ENCODE data around the gene ARAP3. TPM values are rescaled to one million over a fixed set of nuclear protein-coding genes. Genes with fewer than 3 reads are reported as not detected.

The ARAP3 gene
- total RNA-seq, 1 experiment from 2014 or later = 7.6 TPM

DNA sequence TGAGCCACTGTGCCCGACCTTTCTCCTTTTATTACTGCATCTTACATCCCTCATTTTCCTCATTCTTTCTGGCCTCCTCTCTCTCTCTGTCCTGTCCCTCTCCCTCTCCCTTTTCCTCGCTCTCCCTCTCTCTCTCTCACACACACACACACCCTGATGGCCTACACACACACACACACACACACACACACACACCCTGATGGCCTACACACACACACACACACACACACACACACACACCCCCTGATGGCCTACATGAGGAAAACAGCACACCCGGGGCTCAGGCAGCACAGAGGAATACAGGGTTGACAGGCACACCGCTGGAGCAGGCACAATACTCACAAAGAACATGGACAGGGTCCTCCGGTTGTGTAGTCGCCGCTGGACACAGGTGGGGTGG lies 27.0 kb downstream of the ARAP3 start:
- H3K4me1 ChIP-seq (replicated peaks) = peaks cover 32% of the 10 kb centered on the region
- H3K27me3 ChIP-seq (replicated peaks) = no peaks in the 10 kb centered on the region
- no peak overlapping the region for H3K27ac ChIP-seq
- no peak overlapping the region for H3K4me3 ChIP-seq
- H3K36me3 ChIP-seq = peaks cover 60% of the 10 kb centered on the region
- no peaks in the 10 kb centered on the region for H3K9me3 ChIP-seq (replicated peaks)
- DNase-seq (ENCODE audit: low read depth in 1 of 2, low spot score in 2 of 2) = no peak

DNA sequence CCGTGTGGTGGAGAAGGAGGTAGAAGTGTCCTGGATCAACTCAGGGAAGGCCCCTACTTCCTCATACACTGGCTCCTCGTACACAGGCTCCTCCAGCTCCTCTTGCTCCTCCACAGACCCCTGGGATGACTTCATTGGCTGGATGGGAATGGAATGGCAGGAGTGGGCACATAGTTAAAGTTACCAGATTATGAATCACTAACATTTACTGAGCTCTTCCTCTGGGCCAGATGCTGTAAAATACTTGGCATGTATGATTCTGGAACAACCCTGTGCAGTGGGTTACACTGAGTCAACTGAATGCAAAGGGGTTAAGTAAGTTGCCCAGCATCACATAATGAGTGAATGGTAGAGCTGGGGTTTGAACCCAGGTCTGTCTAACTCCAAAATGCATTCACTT lies 27.7 kb downstream of the ARAP3 start:
- H3K4me1 ChIP-seq (replicated peaks) = peaks cover 32% of the 10 kb centered on the region
- no peaks in the 10 kb centered on the region for H3K9me3 ChIP-seq (replicated peaks)
- no peaks in the 10 kb centered on the region for H3K27me3 ChIP-seq (replicated peaks)
- peak in 1 of 2 experiments; percentile 19 for DNase-seq (ENCODE audit: low read depth in 1 of 2, low spot score in 2 of 2)
- H3K27ac ChIP-seq = no peak overlapping the region
- H3K4me3 ChIP-seq = no peak overlapping the region
- H3K36me3 ChIP-seq = peaks cover 59% of the 10 kb centered on the region

DNA sequence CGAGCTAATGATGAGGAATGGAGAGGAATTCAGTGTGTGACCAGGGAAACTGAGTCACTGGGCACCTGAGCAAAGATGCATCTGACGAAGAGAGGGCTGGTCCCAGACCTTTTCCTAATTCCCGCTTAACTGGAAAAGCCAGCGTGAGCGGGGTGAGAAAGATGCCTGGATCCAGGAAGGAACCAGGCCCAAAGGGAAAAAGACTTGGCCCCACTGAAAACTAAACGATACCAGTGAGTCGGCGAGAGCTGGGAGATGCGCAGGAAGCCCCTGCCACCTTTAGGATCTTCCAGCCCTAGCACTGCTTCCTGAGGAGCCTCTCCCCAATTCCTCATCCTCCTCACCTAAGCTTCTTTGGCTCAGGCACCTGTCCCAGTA lies 30.3 kb downstream of the ARAP3 start:
- Histone ChIP-seq H3K27me3 (replicated peaks) (no peaks in the 10 kb centered on the region), H3K27ac (peak overlapping the region; percentile 19; the same call in 1 of the 2 replicates), H3K36me3 (peaks cover 56% of the 10 kb centered on the region), H3K4me3 (peak overlapping the region; percentile 57), H3K9me3 (replicated peaks) (no peaks in the 10 kb centered on the region), H3K4me1 (replicated peaks) (peaks cover 13% of the 10 kb centered on the region)
- DNase-seq (ENCODE audit: low read depth in 1 of 2, low spot score in 2 of 2) = no peak

DNA sequence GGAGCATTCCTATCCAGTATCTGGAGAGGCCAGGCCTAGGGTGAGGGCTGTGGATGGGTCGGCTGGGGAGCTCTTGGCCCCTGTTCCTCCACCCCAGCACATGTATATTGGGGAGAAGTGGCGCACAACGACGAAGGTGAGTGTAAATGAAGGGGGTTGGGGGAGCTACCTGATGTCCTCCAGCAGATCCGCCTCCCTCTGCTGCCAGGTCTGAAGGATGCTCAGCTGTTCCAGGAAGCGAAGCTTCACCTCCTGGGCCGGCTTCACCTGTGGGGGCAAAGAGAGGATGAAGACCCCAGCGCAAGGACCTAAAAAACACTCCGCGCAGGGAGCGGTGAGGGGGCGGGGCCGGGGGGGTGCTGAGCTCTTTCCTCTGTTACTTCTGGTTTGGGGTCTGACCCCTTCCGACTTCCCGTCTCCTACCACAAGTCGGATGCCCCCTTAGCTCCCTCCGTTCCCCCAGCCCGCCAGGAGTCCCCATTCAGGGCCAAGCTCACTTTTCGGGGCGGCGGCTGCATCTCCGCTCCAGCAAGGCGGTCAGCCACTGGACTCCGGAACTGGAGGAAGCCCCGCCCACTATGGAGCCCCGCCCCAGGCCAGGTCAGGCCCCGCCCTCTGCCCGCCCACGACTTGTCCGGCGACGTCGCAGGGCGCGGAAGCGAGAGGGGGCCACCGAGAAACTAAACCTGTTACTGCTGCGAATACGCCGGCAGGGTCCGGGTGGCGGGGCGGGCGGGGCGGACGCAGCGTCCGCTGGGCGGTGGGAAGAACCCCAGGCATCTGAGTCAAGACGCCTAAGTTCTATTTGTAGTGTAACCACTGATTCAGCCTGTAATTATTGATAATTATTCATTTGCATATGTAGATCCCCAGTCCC lies 30.9 kb downstream of the ARAP3 start, which contains the start of gene FCHSD1:
TSS of gene FCHSD1 (minus strand) at position 568 of the 877 bp plus-strand sequence. CDS start at position 518, 50 bp downstream.
- Histone ChIP-seq H3K36me3 (peaks cover 56% of the 10 kb centered on the region), H3K9me3 (replicated peaks) (no peaks in the 10 kb centered on the region), H3K27ac (peak within 1 kb of the TSS; percentile 19), H3K4me1 (replicated peaks) (peaks cover 13% of the 10 kb centered on the region), H3K27me3 (replicated peaks) (no peaks in the 10 kb centered on the region), H3K4me3 (peak within 1 kb of the TSS; percentile 57)
- peak; percentile 71 to 95 for DNase-seq (ENCODE audit: low read depth in 1 of 2, low spot score in 2 of 2)

DNA sequence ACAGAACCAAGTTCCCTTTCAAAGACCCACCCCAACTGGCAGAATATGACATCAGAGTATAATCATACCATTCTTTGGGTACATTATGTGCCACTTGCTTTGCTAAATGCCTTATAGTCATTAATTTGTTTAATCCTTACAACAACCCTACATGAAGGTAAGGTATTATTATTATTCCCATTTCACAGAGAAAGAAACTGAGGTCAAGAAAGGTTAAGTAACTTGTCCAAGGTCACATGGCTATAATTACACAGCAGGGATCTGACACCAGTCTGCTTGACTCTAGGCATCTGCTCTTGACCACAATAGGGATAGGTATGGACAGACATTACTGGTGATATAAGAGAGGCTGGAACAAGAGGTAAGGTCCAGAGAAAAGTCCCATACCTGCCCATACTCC lies 32.1 kb downstream of the ARAP3 start:
- Histone ChIP-seq H3K4me3 (no peak overlapping the region), H3K27ac (no peak overlapping the region), H3K27me3 (replicated peaks) (no peaks in the 10 kb centered on the region), H3K4me1 (replicated peaks) (peaks cover 13% of the 10 kb centered on the region), H3K9me3 (replicated peaks) (no peaks in the 10 kb centered on the region), H3K36me3 (peaks cover 56% of the 10 kb centered on the region)
- DNase-seq (ENCODE audit: low read depth in 1 of 2, low spot score in 2 of 2) = no peak

DNA sequence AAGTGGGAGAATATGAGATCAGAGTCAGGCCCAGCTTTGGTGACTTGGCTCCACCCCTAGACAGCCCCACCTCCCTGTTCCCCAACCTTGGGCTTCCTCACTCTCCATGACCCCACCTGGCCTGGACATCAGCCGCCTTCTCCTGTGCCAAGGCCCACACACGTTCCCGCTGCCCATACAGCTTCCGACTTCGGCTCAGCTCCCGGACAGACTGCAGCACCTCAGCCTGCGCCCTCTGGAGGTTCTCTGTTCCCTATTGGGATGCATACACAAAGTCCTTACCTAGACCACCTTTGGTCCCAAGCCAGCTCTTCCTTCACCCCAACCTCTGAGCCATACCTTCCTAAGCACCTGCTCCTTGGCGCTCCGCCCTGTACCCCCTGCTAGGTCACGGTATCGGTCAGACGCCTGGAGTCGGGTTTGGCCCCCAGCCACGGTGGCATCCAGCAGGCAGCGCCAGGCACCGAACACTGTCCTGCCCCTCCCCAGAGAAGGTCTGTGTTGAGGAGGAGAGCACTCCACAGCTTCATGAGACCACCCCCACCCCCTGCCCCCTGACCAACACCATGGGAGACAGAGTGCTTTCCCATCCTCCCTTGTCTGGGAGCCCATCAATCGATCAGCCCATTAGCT lies 32.9 kb downstream of the ARAP3 start:
- no peak for DNase-seq (ENCODE audit: low read depth in 1 of 2, low spot score in 2 of 2)
- no peaks in the 10 kb centered on the region for H3K9me3 ChIP-seq (replicated peaks)
- peaks cover 11% of the 10 kb centered on the region for H3K4me1 ChIP-seq (replicated peaks)
- peaks cover 59% of the 10 kb centered on the region for H3K36me3 ChIP-seq
- no peak overlapping the region for H3K27ac ChIP-seq
- H3K4me3 ChIP-seq = no peak overlapping the region
- H3K27me3 ChIP-seq (replicated peaks) = no peaks in the 10 kb centered on the region

DNA sequence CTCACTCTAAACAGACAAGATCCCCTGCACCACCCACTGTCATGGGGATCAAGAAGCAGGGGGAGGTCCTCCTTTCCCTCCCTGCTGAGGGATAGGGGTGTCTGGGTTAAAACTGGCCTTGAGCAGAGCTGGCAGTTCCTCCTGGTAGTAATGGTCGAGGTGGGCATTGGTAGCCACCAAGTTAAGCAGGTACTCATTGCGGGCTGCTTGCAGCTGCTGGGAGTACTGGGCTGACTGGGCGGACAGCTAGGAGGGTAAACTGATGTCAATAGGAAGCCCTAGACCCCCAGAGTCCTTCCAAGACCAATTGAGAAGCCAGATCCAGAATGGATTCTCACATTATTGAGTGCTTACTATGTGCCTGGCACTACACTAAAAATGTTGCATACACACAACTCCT lies 34.2 kb downstream of the ARAP3 start:
- H3K27me3 ChIP-seq (replicated peaks) = no peaks in the 10 kb centered on the region
- no peaks in the 10 kb centered on the region for H3K9me3 ChIP-seq (replicated peaks)
- no peak overlapping the region for H3K27ac ChIP-seq
- H3K4me1 ChIP-seq (replicated peaks) = peaks cover 9% of the 10 kb centered on the region
- H3K4me3 ChIP-seq = no peak overlapping the region
- H3K36me3 ChIP-seq = peaks cover 62% of the 10 kb centered on the region
- no peak for DNase-seq (ENCODE audit: low read depth in 1 of 2, low spot score in 2 of 2)

DNA sequence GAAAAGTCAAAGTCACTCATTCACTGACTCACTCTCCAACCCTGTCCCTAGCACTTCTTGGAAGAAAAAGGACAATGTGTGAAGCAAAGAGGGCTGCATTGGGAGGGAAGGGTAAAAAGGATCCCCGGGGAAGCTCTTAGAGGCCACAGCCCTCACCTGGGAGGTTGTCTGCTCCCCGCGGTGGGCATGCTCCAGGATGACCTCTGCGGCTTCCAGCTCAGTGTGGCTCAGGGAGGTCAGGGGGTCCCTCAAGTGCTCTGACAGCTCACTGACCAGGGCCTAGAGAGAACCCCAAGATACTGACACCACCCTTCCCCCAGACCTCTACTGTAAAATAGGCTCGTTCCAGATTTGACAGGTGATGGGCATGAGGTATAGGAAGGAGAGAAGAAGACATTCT lies 34.8 kb downstream of the ARAP3 start:
- Histone ChIP-seq H3K27ac (no peak overlapping the region), H3K4me3 (no peak overlapping the region), H3K4me1 (replicated peaks) (peaks cover 11% of the 10 kb centered on the region), H3K36me3 (peaks cover 68% of the 10 kb centered on the region), H3K27me3 (replicated peaks) (no peaks in the 10 kb centered on the region), H3K9me3 (replicated peaks) (no peaks in the 10 kb centered on the region)
- no peak for DNase-seq (ENCODE audit: low read depth in 1 of 2, low spot score in 2 of 2)

DNA sequence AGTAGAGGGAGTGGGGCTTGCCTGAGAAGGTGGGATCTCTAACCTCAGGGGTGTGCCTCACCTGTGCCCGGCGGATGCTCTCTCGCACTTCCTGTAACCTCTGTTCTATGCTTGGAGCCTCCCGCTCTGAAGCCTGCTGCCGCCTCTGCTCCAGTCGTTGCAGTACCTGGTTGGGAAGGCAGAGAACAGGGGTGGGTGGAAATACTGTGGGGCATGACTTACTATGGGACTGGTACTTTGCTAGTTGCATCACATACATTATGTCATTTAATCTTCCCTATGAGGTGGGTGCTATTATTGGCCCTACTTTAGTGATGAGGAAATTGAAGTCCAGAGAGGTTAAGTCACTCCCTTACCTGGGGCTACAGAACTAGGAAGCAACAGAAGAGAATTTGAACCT lies 36.0 kb downstream of the ARAP3 start:
- no peak for DNase-seq (ENCODE audit: low read depth in 1 of 2, low spot score in 2 of 2)
- Histone ChIP-seq H3K4me1 (replicated peaks) (peaks cover 17% of the 10 kb centered on the region), H3K9me3 (replicated peaks) (no peaks in the 10 kb centered on the region), H3K27me3 (replicated peaks) (no peaks in the 10 kb centered on the region), H3K36me3 (peaks cover 77% of the 10 kb centered on the region), H3K4me3 (no peak overlapping the region), H3K27ac (no peak overlapping the region)

DNA sequence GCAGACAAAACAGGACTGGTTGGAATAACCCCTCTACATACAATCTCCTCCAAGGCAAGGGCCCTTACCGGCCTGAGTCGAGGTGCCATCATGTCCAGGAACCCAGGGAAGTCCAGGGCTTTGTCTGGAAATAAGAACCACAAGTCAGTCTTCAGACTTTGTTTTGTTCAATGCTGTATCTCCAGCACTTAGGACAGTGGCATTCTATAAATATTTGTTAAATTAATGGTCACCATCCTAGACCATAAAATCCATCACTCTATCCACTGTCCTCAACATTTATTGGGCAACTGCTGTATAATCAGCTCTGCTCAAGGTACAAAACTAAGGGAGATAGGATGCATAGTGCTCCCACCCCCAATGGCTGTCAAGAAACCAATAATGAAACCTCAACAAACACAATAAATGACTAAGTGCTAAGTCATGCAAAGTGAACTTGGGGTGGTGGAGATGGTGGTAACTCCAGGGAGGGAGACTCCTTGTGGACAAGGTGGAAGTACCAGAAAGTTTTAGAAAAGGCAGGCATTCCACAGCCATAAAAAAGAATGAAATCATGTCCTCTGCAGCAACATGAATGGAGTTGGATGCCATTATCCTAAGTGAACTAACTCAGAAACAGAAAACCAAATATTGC lies 40.3 kb downstream of the ARAP3 start:
- H3K36me3 ChIP-seq = peaks cover 55% of the 10 kb centered on the region
- DNase-seq (ENCODE audit: low read depth in 1 of 2, low spot score in 2 of 2) = peak; percentile 73 to 86
- H3K4me3 ChIP-seq = no peak overlapping the region
- no peaks in the 10 kb centered on the region for H3K9me3 ChIP-seq (replicated peaks)
- no peaks in the 10 kb centered on the region for H3K27me3 ChIP-seq (replicated peaks)
- no peak overlapping the region for H3K27ac ChIP-seq
- peaks cover 27% of the 10 kb centered on the region for H3K4me1 ChIP-seq (replicated peaks)

DNA sequence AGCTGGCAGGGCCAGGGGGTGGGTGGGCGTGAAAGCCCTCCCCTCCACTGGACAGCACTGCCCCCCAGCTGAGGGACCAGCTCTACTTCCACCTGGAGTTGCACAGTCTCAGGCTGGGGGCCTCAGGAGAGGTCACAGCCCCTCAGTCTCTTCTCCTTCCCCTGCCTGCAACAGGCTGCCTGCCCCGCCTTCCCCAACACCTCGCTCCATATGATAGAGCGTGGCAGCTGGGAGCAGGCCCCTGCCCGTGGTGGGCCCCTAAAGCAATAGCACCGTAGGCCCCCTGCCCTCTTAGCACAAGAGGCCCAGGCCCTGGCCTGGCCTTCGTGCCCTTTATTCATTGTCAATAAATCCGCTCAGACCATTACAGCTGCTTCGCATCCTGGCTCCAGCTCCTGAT lies 41.3 kb downstream of the ARAP3 start:
- no peak for DNase-seq (ENCODE audit: low read depth in 1 of 2, low spot score in 2 of 2)
- Histone ChIP-seq H3K27ac (no peak overlapping the region), H3K9me3 (replicated peaks) (no peaks in the 10 kb centered on the region), H3K4me1 (replicated peaks) (peaks cover 31% of the 10 kb centered on the region), H3K36me3 (peaks cover 49% of the 10 kb centered on the region), H3K27me3 (replicated peaks) (no peaks in the 10 kb centered on the region), H3K4me3 (no peak overlapping the region)

DNA sequence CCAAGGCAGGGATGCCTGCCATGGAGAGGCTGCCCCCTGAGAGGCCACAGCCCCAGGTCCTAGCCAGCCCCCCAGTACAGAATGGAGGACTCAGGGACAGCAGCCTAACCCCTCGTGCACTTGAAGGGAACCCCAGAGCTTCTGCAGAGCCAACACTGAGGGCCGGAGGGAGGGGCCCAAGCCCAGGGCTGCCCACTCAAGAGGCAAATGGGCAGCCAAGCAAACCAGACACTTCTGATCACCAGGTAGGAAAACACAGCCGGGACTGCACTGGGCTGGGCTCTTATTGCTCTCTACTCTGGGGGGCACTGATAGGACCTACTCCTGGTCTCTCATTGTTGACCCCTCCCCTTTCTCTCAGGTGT lies 42.0 kb downstream of the ARAP3 start:
- Histone ChIP-seq H3K27ac (no peak overlapping the region), H3K9me3 (replicated peaks) (no peaks in the 10 kb centered on the region), H3K27me3 (replicated peaks) (no peaks in the 10 kb centered on the region), H3K4me1 (replicated peaks) (peaks cover 36% of the 10 kb centered on the region), H3K4me3 (no peak overlapping the region), H3K36me3 (peaks cover 49% of the 10 kb centered on the region)
- no peak for DNase-seq (ENCODE audit: low read depth in 1 of 2, low spot score in 2 of 2)

DNA sequence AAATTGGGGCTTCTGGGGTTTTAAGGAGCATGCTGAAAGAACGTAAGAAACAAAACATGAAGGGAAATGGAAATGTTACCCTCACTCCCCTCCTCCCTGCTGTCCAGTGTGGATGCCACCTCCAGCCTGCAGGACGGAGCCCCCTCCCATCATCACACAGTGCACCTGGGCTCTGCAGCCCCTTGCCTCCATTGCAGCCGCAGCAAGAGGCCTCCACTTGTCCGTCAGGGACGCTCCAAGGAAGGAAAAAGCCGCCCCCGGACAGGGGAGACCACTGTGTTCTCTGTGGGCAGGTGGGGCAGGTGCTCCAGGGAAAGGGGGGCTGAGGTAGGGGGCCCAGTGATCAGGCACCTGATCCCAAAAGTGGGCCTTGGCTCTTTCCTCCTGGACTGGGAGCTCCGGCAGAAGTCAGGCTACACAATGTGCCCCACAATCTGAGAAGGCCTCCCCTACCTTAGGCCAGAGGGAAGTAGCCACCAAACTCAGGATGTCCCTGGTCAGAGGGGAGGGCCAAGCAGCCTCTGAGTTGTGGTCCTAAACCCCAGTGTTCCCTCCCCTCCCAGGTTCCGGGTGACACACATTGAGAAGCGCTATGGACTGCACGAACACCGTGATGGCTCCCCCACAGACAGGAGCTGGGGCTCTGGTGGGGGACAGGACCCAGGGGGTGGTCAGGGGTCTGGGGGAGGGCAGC lies 42.5 kb downstream of the ARAP3 start:
- H3K36me3 ChIP-seq = peaks cover 49% of the 10 kb centered on the region
- no peaks in the 10 kb centered on the region for H3K9me3 ChIP-seq (replicated peaks)
- no peak overlapping the region for H3K27ac ChIP-seq
- DNase-seq (ENCODE audit: low read depth in 1 of 2, low spot score in 2 of 2) = no peak
- no peaks in the 10 kb centered on the region for H3K27me3 ChIP-seq (replicated peaks)
- H3K4me3 ChIP-seq = no peak overlapping the region
- peaks cover 36% of the 10 kb centered on the region for H3K4me1 ChIP-seq (replicated peaks)
